Glutamatergic neuron (in vitro differentiated cells): Measurements from ENCODE around the gene NHEJ1. TPM values are rescaled to one million over a fixed set of nuclear protein-coding genes. Genes with fewer than 3 reads are reported as not detected.

Experiments
- DNase-seq: peaks from one replicate; pipeline ENCODE4 v3.0.0; 2022
- H3K27ac Mint-ChIP-seq: one replicate; pipeline ENCODE4 v1.8.0; 2020; ENCODE audit warnings: mild to moderate bottlenecking, mixed read lengths, inconsistent platforms; ENCODE audit not compliant: unreplicated experiment
- H3K27me3 Mint-ChIP-seq: one replicate; pipeline ENCODE4 v1.8.0; 2020; ENCODE audit warnings: mild to moderate bottlenecking, moderate library complexity, mixed read lengths, inconsistent platforms; ENCODE audit not compliant: unreplicated experiment
- H3K36me3 Mint-ChIP-seq: one replicate; pipeline ENCODE4 v1.8.0; 2020; ENCODE audit warnings: mild to moderate bottlenecking, mixed read lengths, inconsistent platforms; ENCODE audit not compliant: unreplicated experiment
- H3K4me1 Mint-ChIP-seq: one replicate; pipeline ENCODE4 v1.8.0; 2020; ENCODE audit warnings: mild to moderate bottlenecking, low read depth, mixed read lengths, inconsistent platforms; ENCODE audit not compliant: unreplicated experiment
- H3K4me3 Mint-ChIP-seq: one replicate; pipeline ENCODE4 v1.8.0; 2020; ENCODE audit warnings: mild to moderate bottlenecking, mixed read lengths, inconsistent platforms; ENCODE audit not compliant: unreplicated experiment
- H3K9me3 Mint-ChIP-seq: one replicate; pipeline ENCODE4 v1.8.0; 2020; ENCODE audit warnings: mild to moderate bottlenecking, moderate library complexity, mixed read lengths, inconsistent platforms; ENCODE audit not compliant: unreplicated experiment
- total RNA-seq: library from RNA; stranded (reverse); fragmentation: NEBNext Ultra II Directional; extraction: Animal tissue kit (Norgen Biotek cat#: 25700); gene quantifications from one replicate; pipeline ENCODE4 v1.2.1, GENCODE V29; 2021; ENCODE audit not compliant: unreplicated experiment
- TF ChIP-seq, protein P1 (sequence below): fragments of 200-600 bp; sonication (generic); IDR thresholded peaks from one replicate; pipeline ENCODE4 v1.5.0; 2021; ENCODE audit not compliant: partially characterized antibody, unreplicated experiment

Gene NHEJ1
- total RNA-seq, 1 donor from 2014 or later = 24.8 TPM

GRCh38 chr2:219172231-219173154 is 11.9 kb upstream of the NHEJ1 start:
- Mint-ChIP-seq H3K4me3 (no peak overlapping the region), H3K9me3 (peaks cover 17% of the 10 kb centered on the region), H3K36me3 (no peaks in the 10 kb centered on the region), H3K4me1 (peaks cover 11% of the 10 kb centered on the region), H3K27me3 (peaks cover 15% of the 10 kb centered on the region), H3K27ac (no peak overlapping the region)
- TF ChIP-seq, protein P1, sequence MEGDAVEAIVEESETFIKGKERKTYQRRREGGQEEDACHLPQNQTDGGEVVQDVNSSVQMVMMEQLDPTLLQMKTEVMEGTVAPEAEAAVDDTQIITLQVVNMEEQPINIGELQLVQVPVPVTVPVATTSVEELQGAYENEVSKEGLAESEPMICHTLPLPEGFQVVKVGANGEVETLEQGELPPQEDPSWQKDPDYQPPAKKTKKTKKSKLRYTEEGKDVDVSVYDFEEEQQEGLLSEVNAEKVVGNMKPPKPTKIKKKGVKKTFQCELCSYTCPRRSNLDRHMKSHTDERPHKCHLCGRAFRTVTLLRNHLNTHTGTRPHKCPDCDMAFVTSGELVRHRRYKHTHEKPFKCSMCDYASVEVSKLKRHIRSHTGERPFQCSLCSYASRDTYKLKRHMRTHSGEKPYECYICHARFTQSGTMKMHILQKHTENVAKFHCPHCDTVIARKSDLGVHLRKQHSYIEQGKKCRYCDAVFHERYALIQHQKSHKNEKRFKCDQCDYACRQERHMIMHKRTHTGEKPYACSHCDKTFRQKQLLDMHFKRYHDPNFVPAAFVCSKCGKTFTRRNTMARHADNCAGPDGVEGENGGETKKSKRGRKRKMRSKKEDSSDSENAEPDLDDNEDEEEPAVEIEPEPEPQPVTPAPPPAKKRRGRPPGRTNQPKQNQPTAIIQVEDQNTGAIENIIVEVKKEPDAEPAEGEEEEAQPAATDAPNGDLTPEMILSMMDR = no peak
- no peak for DNase-seq

DNA sequence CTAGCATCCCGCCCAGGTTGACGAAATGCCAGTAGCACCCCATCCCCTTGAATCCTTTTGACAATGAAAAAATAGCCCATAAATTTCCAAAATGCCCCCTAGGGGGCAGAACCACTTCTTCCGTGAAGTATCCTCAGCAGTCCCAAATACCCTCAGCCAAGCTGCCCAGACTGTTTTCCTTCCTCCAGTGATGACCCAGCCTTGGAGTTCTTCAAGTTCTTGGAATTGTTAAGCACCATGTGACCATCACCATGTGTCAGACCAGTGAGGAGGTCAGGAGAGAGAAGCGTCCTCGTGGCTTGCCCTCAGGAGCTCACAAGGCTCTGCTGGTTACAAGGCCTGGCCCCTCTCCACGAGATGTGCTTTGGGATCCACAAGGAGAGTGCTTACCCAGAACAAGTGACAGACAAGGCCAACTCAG is 10.6 kb upstream of the NHEJ1 start:
- no peak overlapping the region for H3K4me3 Mint-ChIP-seq
- peaks cover 14% of the 10 kb centered on the region for H3K27me3 Mint-ChIP-seq
- no peak for DNase-seq
- peaks cover 12% of the 10 kb centered on the region for H3K9me3 Mint-ChIP-seq
- no peaks in the 10 kb centered on the region for H3K36me3 Mint-ChIP-seq
- peaks cover 11% of the 10 kb centered on the region for H3K4me1 Mint-ChIP-seq
- TF ChIP-seq, protein P1 = peak; percentile 87
- peak overlapping the region; percentile 33 for H3K27ac Mint-ChIP-seq

GRCh38 chr2:219169930-219170654 is 9.5 kb upstream of the NHEJ1 start, which contains the start of gene SLC23A3:
Gene SLC23A3 (minus strand): TSS chr2:219170029. CDS start chr2:219169984, 45 bp downstream.
- Mint-ChIP-seq H3K4me1 (peaks cover 8% of the 10 kb centered on the region), H3K36me3 (no peaks in the 10 kb centered on the region), H3K4me3 (no peak within 1 kb of the TSS), H3K27me3 (peaks cover 11% of the 10 kb centered on the region), H3K9me3 (peaks cover 5% of the 10 kb centered on the region), H3K27ac (no peak within 1 kb of the TSS)
- TF ChIP-seq, protein P1 = no peak
- DNase-seq = no peak

DNA sequence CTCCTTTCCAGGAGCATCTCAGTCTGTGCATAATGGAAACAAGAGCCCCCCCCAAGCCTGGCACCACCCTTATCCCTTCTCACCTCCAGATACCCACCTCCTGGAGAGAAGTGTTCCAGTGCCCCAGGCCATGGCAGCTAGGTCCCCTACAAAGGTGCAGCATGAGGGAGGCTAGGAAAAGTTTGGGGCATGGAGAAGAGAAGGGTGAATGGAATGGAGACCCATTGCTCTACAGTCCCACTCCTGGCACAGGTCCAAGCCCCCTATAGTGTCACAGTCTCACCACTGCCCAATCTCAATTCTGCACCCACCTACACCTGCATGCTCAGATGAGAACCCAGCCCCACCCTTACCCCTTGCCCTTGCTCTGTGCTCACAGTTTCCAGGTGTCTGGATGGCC is 8.3 kb upstream of the NHEJ1 start:
- Mint-ChIP-seq H3K27ac (no peak overlapping the region), H3K9me3 (peaks cover 5% of the 10 kb centered on the region), H3K4me1 (peaks cover under 1% of the 10 kb centered on the region), H3K27me3 (peaks cover 8% of the 10 kb centered on the region), H3K36me3 (no peaks in the 10 kb centered on the region), H3K4me3 (no peak overlapping the region)
- TF ChIP-seq, protein P1 = no peak
- no peak for DNase-seq
